Right lobe of liver (tissue), 4 donors: Measurements from ENCODE around the gene CDKN1C.

Source experiments
- POLR2A ChIP-seq: fragments of 450-650 bp; IDR thresholded peaks from one replicate; pipeline ENCODE4 v1.6.1; 2017; ENCODE audit warnings: antibody characterized with exemption, mild to moderate bottlenecking
- TF ChIP-seq, protein P1 (sequence below), 4 donors: fragments of 200-600 bp in 3 of 4; fragments of 450-650 bp in 1 of 4; IDR thresholded peaks; one replicate each; pipeline versions ENCODE4 v1.5.1 to v1.8.0; 2016 to 2022; ENCODE audit warnings: antibody characterized with exemption in 4 of 4, mild to moderate bottlenecking in 2 of 4
- donor health status: DM: no; HTN: no; CAD: no.
- donor health status: DM: no; HTN: no; CAD: no.
- donor health status: DM: no; HTN: yes; CAD: no.

DNA sequence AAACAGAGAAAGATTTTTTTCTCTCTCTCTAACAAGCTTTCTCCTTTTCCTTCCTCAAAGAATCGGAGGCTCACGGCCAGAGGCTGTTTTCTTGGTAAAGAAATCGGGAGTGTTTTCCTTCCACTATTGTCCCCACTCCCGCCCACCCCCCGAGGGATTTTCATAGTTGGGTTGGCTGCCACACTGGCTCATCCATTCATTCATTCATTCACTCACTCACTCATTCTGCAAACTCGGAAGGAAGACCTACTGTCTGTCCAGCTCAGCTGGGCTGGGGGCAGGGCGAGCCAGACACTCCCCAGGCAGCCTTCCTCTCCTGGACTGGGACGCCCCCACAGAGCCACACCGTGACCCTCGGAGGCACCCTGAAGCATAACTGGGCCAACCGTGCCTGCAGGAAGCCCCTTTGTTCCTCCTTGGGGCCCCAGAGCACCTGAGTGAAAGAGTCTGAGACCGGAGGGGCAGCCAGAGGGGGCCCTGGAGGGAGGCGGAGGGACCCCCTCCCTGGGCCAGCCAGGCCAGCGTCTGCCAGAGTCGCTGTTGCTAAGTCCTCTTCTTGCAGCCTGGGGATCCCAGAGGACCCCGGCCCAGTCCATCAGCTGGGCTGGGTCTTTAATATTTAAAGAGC lies 17.0 kb downstream of the CDKN1C start:
- TF ChIP-seq, protein P1, sequence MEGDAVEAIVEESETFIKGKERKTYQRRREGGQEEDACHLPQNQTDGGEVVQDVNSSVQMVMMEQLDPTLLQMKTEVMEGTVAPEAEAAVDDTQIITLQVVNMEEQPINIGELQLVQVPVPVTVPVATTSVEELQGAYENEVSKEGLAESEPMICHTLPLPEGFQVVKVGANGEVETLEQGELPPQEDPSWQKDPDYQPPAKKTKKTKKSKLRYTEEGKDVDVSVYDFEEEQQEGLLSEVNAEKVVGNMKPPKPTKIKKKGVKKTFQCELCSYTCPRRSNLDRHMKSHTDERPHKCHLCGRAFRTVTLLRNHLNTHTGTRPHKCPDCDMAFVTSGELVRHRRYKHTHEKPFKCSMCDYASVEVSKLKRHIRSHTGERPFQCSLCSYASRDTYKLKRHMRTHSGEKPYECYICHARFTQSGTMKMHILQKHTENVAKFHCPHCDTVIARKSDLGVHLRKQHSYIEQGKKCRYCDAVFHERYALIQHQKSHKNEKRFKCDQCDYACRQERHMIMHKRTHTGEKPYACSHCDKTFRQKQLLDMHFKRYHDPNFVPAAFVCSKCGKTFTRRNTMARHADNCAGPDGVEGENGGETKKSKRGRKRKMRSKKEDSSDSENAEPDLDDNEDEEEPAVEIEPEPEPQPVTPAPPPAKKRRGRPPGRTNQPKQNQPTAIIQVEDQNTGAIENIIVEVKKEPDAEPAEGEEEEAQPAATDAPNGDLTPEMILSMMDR (IDR thresholded peaks at IDR 0.05), result no peak
- no peak for TF ChIP-seq POLR2A
